ENCODE results near the gene CHD2.
"Not testable (repeated sequence)": the region's sequence is repeated elsewhere in the genome, so short reads cannot be mapped to it uniquely, and the experiment has no call there.

Gene CHD2

GRCh38 chr15:93060336-93061248 is 160.5 kb downstream of the CHD2 start:
- H3K4me3 ChIP-seq (ENCODE audit: low read depth, low read length) = no peak overlapping the region
- TF ChIP-seq CTCF (conservative IDR thresholded peaks at IDR 0.05; ENCODE audit: low read depth, low read length) = no peak
- DNase-seq (ENCODE audit: low read depth) = no peak

- H3K4me3 ChIP-seq (ENCODE audit: low read depth, low read length); DNase-seq (ENCODE audit: low read depth): not testable (repeated sequence)
Measured at GRCh38 chr15:93062628-93063261, 162.6 kb downstream of the CHD2 start.

DNA sequence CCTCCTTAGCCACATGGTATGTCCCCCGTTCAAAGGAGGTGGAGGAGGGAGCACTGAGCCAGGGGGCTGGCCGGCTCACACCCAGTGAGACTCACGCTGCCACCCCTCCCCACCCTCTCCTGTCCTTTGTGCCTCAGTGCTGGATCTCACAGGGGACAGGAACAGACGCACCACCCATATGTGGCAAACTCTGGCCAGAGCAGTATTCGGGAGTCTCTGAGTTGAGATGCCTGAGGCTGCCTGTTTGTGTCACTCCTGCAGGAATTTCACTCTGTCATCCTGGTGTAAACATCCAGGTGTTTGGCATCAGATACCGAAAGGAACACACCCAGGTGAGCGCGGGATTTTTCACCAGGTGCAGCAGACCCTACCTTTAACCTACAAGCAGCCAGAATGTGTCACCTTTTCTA is 163.1 kb downstream of the CHD2 start:
- TF ChIP-seq CTCF (conservative IDR thresholded peaks at IDR 0.05; ENCODE audit: low read depth, low read length) = no peak
- DNase-seq (ENCODE audit: low read depth) = no peak
- no peak overlapping the region for H3K4me3 ChIP-seq (ENCODE audit: low read depth, low read length)

DNA sequence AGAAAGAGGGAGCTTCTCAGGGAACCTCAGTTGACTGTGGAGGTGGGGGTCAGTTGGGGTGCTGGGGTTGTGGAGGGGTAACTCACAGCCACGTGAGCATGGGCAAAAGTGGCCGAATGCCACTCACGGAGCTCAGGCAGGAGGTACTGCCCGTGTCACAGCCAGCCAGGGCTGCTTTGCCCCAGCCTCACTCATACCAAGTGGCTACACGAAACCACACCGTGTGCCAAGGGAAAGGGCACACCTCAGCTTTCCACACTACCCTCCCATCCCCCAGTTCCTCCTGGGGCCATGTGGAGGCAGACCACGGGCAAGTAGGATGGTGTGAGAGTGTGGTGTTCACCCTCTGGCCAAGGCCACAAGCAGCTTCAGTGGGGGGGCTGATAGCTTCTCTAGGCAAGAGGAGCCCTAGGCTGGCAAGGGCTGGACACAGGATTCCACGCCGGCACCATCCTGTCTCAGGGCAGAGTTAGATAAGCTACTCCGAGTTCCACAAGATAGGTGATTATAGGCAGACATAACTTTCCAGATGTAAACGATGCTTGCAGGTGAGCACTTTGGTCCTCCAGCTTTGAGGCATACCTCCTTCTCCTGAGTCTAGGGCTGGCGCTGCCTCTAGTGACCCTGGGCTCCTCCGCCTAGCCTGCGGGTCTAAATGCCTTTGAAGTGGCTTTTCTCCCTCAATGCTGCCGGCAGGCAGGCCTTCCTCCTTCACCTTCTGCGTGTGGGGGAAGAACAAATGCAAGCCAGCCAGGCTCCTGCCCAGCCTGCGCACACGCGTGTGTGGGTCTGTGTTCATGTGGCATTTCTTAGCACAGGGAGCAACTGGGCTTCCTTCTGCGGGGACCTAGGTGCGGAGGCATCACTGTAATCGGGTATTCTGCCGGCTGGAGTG is 163.9 kb downstream of the CHD2 start:
- H3K4me3 ChIP-seq (ENCODE audit: low read depth, low read length) = no peak overlapping the region
- no peak for DNase-seq (ENCODE audit: low read depth)
- TF ChIP-seq CTCF (conservative IDR thresholded peaks at IDR 0.05; ENCODE audit: low read depth, low read length) = no peak

GRCh38 chr15:93065641-93066045 is 165.5 kb downstream of the CHD2 start:
- TF ChIP-seq CTCF (conservative IDR thresholded peaks at IDR 0.05; ENCODE audit: low read depth, low read length) = no peak
- no peak overlapping the region for H3K4me3 ChIP-seq (ENCODE audit: low read depth, low read length)
- DNase-seq (ENCODE audit: low read depth) = no peak

- no peak for TF ChIP-seq CTCF (conservative IDR thresholded peaks at IDR 0.05; ENCODE audit: low read depth, low read length)
- no peak for DNase-seq (ENCODE audit: low read depth)
- H3K4me3 ChIP-seq (ENCODE audit: low read depth, low read length) = no peak overlapping the region
Measured at GRCh38 chr15:93066224-93066681, 166.1 kb downstream of the CHD2 start.

All from choroid plexus epithelial cell (primary cell).